ENCODE results near the gene SMIM36.

SMIM36 gene

DNA sequence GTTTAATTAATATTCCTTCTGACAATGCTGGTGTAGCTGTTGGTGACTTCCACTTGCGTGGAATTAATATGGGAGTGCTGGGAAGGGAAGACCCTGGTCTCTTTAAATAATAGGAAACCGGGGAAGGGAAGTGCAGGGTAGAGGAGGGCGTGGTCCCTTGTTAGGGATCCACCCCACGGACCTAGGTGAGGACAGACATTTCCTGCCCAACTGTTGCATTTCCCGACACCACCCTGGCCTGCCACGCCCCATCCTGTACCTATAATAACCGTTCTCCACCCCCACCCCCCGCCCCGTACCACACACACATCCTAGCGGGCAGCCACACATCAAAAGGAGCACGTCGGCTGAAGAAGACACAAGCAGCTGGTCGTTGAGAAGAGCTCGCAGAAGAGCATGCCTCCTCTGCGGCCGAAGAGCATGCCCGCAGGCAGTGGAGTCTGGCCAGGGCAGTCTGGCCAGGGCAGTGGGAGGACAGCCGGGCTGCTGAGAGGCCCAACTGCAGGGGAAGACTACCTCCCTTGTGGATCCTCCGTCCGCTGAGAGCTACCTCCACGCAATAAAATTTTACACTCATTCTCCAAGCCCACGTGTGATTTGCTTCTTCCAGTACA lies 52.9 kb downstream of the SMIM36 start:
- Histone ChIP-seq H3K36me3 (ENCODE audit: insufficient read depth, low read length) (no peaks in the 10 kb centered on the region), H3K4me3 (ENCODE audit: low read length, poor library complexity, severe bottlenecking) (no peak overlapping the region), H3K9me3 (ENCODE audit: insufficient read depth, low read depth, low read length) (no peaks in the 10 kb centered on the region), H3K9ac (ENCODE audit: low read depth, low read length, poor library complexity, severe bottlenecking) (no peak overlapping the region), H3K4me2 (ENCODE audit: low read depth, low read length, poor library complexity, severe bottlenecking) (no peak overlapping the region), H3F3A (ENCODE audit: low read depth) (no peaks in the 10 kb centered on the region), H3K79me2 (ENCODE audit: insufficient read depth, low read length) (no peaks in the 10 kb centered on the region), H4K20me1 (ENCODE audit: insufficient read depth, low read length, poor library complexity, severe bottlenecking) (no peaks in the 10 kb centered on the region), H3K9me2 (replicated peaks; ENCODE audit: low read depth, low read length) (no peaks in the 10 kb centered on the region), H2AFZ (ENCODE audit: low read length) (no peak overlapping the region), H3K27me3 (ENCODE audit: insufficient read depth, low read length, poor library complexity, severe bottlenecking) (no peaks in the 10 kb centered on the region), H3K4me1 (ENCODE audit: insufficient read depth, low read length, poor library complexity, severe bottlenecking) (no peaks in the 10 kb centered on the region)
- no peak for TF ChIP-seq EZH2phosphoT487 (IDR thresholded peaks at IDR 0.05; ENCODE audit: borderline replicate concordance)
- TF ChIP-seq, protein P1, sequence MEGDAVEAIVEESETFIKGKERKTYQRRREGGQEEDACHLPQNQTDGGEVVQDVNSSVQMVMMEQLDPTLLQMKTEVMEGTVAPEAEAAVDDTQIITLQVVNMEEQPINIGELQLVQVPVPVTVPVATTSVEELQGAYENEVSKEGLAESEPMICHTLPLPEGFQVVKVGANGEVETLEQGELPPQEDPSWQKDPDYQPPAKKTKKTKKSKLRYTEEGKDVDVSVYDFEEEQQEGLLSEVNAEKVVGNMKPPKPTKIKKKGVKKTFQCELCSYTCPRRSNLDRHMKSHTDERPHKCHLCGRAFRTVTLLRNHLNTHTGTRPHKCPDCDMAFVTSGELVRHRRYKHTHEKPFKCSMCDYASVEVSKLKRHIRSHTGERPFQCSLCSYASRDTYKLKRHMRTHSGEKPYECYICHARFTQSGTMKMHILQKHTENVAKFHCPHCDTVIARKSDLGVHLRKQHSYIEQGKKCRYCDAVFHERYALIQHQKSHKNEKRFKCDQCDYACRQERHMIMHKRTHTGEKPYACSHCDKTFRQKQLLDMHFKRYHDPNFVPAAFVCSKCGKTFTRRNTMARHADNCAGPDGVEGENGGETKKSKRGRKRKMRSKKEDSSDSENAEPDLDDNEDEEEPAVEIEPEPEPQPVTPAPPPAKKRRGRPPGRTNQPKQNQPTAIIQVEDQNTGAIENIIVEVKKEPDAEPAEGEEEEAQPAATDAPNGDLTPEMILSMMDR (conservative IDR thresholded peaks at IDR 0.05; ENCODE audit: low read length) = no peak

DNA sequence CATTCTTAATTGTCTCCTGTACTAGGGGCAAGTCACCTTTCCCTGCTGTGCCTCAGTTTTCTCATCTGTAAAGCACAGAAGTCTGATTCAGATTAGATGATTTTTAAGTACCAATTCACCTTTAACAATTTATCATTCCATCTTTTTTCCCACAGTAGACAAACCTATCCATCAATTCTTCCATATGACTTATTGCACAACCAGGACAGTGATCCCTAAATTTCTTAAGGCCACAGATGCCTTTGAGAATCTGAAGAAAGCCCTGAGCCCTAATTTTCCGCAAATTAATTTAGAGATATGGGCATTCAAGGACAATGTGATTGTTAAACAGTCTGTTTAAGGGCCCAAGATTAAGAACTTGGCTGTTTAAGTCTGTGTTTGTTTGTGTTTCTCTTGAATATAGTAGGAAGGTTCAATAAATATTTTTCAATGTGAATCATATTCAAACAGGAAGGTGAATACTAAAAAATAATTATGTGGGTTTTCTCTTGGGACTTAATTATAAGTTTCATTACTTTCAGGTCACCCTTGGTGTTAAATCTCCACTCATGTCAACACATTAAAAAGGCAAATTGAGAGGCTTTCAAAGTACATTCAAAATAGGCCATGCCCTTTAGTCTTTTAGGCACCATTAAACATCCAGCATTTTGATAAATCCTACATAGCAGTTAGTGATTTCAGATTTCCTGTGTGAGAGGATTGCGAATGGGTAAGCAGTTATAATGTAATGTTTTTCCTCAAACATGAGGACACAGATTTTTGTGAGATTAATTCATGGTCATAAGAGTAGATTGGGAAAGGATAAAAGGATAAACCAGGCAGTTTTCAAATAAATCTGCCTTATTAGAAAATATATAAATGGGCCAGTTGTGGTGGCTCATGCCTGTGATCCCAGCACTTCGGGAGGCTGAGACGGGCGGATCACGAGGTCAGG lies 54.7 kb downstream of the SMIM36 start:
- H3K9me3 ChIP-seq (ENCODE audit: insufficient read depth, low read depth, low read length) = no peaks in the 10 kb centered on the region
- H3K36me3 ChIP-seq (ENCODE audit: insufficient read depth, low read length) = no peaks in the 10 kb centered on the region
- H3K27me3 ChIP-seq (ENCODE audit: insufficient read depth, low read length, poor library complexity, severe bottlenecking) = no peaks in the 10 kb centered on the region
- H3K4me2 ChIP-seq (ENCODE audit: low read depth, low read length, poor library complexity, severe bottlenecking) = no peak overlapping the region
- no peak overlapping the region for H2AFZ ChIP-seq (ENCODE audit: low read length)
- H3F3A ChIP-seq (ENCODE audit: low read depth) = peaks cover 2% of the 10 kb centered on the region; the same call in 1 of the 2 replicates
- no peak for TF ChIP-seq EZH2phosphoT487 (IDR thresholded peaks at IDR 0.05; ENCODE audit: borderline replicate concordance)
- TF ChIP-seq, protein P1 (conservative IDR thresholded peaks at IDR 0.05; ENCODE audit: low read length) = no peak
- no peaks in the 10 kb centered on the region for H4K20me1 ChIP-seq (ENCODE audit: insufficient read depth, low read length, poor library complexity, severe bottlenecking)
- no peak overlapping the region for H3K4me3 ChIP-seq (ENCODE audit: low read length, poor library complexity, severe bottlenecking)
- no peaks in the 10 kb centered on the region for H3K79me2 ChIP-seq (ENCODE audit: insufficient read depth, low read length)
- peaks cover 14% of the 10 kb centered on the region for H3K4me1 ChIP-seq (ENCODE audit: insufficient read depth, low read length, poor library complexity, severe bottlenecking)
- H3K9me2 ChIP-seq (replicated peaks; ENCODE audit: low read depth, low read length) = no peaks in the 10 kb centered on the region
- H3K9ac ChIP-seq (ENCODE audit: low read depth, low read length, poor library complexity, severe bottlenecking) = no peak overlapping the region

DNA sequence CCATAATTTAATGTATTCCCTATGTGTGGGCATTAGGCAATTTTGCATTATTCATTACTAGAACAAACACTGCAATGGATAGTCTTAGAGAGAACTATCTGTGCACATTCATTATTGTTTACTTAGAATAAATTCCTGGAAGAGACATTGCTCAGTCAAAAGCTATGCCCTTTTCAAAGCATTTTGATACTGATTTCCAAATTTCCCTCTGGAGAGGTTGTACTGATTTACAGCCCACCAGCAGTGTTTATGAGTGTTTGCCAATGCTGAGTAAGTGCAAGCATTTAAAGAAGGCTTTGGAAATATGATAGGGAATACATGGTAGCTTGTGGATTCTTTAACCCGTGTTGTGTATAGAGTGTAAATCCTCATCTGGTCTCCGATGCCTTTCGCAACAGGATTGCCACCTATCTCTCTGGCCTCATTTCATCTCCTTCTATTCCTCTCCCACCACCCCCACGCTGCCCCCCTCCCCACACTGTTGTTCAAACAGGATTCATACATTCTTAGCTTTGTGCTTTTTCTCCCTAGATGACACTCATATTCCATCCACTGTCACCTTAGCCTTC lies 56.3 kb downstream of the SMIM36 start:
- Histone ChIP-seq H3K9me3 (ENCODE audit: insufficient read depth, low read depth, low read length) (no peaks in the 10 kb centered on the region), H4K20me1 (ENCODE audit: insufficient read depth, low read length, poor library complexity, severe bottlenecking) (no peaks in the 10 kb centered on the region), H2AFZ (ENCODE audit: low read length) (no peak overlapping the region), H3K36me3 (ENCODE audit: insufficient read depth, low read length) (no peaks in the 10 kb centered on the region), H3K9me2 (replicated peaks; ENCODE audit: low read depth, low read length) (no peaks in the 10 kb centered on the region), H3K27me3 (ENCODE audit: insufficient read depth, low read length, poor library complexity, severe bottlenecking) (no peaks in the 10 kb centered on the region), H3F3A (ENCODE audit: low read depth) (peaks cover 3% of the 10 kb centered on the region; the same call in 1 of the 2 replicates), H3K4me1 (ENCODE audit: insufficient read depth, low read length, poor library complexity, severe bottlenecking) (peaks cover 28% of the 10 kb centered on the region), H3K9ac (ENCODE audit: low read depth, low read length, poor library complexity, severe bottlenecking) (no peak overlapping the region), H3K4me3 (ENCODE audit: low read length, poor library complexity, severe bottlenecking) (no peak overlapping the region), H3K4me2 (ENCODE audit: low read depth, low read length, poor library complexity, severe bottlenecking) (no peak overlapping the region), H3K79me2 (ENCODE audit: insufficient read depth, low read length) (no peaks in the 10 kb centered on the region)
- no peak for TF ChIP-seq EZH2phosphoT487 (IDR thresholded peaks at IDR 0.05; ENCODE audit: borderline replicate concordance)
- TF ChIP-seq, protein P1 (conservative IDR thresholded peaks at IDR 0.05; ENCODE audit: low read length) = no peak
